NCI-H2227 (cell line): Measurements from ENCODE around the gene SNX27.
A peak's percentile ranks its signal among the peaks of the same experiment; 100 is the strongest.
"Not testable (repeated sequence)": the region's sequence is repeated elsewhere in the genome, so short reads cannot be mapped to it uniquely, and the experiment has no call there.

ENCODE experiments used
- DNase-seq: peaks from one replicate; lab custom pipeline; 2025; ENCODE audit not compliant: unreplicated experiment; lab: John Stamatoyannopoulos, UW

Gene SNX27

GRCh38 chr1:151638074-151638775 is 26.4 kb downstream of the SNX27 start:
- no peak for DNase-seq

GRCh38 chr1:151638812-151639211 is 27.0 kb downstream of the SNX27 start:
- DNase-seq, result no peak

GRCh38 chr1:151639466-151639865 is 27.6 kb downstream of the SNX27 start:
- DNase-seq, result no peak

- DNase-seq, result no peak
Measured at GRCh38 chr1:151641229-151641628, 29.4 kb downstream of the SNX27 start.

- DNase-seq, result not testable (repeated sequence)
Measured at GRCh38 chr1:151643085-151643484, 31.2 kb downstream of the SNX27 start.

- DNase-seq, result no peak
Measured at GRCh38 chr1:151644001-151644400, 32.2 kb downstream of the SNX27 start.

GRCh38 chr1:151653397-151653796 is 41.5 kb downstream of the SNX27 start:
- DNase-seq, result no peak

- DNase-seq, result no peak
Measured at GRCh38 chr1:151655371-151655770, 43.5 kb downstream of the SNX27 start.

- no peak for DNase-seq
Measured at GRCh38 chr1:151661751-151662150, 49.9 kb downstream of the SNX27 start.

- DNase-seq, result no peak
Measured at GRCh38 chr1:151668090-151668489, 56.2 kb downstream of the SNX27 start.

GRCh38 chr1:151670036-151670675 is 58.3 kb downstream of the SNX27 start:
- DNase-seq, result not testable (repeated sequence)

- no peak for DNase-seq
Measured at GRCh38 chr1:151673407-151673806, 61.6 kb downstream of the SNX27 start.

GRCh38 chr1:151680391-151680790 is 68.5 kb downstream of the SNX27 start:
- DNase-seq, result no peak

- no peak for DNase-seq
Measured at GRCh38 chr1:151680826-151681225, 69.0 kb downstream of the SNX27 start.

- DNase-seq, result no peak
Measured at GRCh38 chr1:151681923-151682322, 70.1 kb downstream of the SNX27 start.

- DNase-seq, result not testable (repeated sequence)
Measured at GRCh38 chr1:151682901-151683300, 71.1 kb downstream of the SNX27 start.

- DNase-seq, result no peak
Measured at GRCh38 chr1:151684128-151684527, 72.3 kb downstream of the SNX27 start.

- DNase-seq, result no peak
Measured at GRCh38 chr1:151686561-151686960, 74.7 kb downstream of the SNX27 start.

GRCh38 chr1:151689494-151689893 is 77.6 kb downstream of the SNX27 start:
- no peak for DNase-seq

- no peak for DNase-seq
Measured at GRCh38 chr1:151692226-151692625, 80.4 kb downstream of the SNX27 start.

- DNase-seq, result peak; percentile 66
Measured at GRCh38 chr1:151693057-151693651, 81.3 kb downstream of the SNX27 start.

- no peak for DNase-seq
Measured at GRCh38 chr1:151701515-151701914, 89.7 kb downstream of the SNX27 start.
